Renal cortex interstitium (tissue), 3 donors: ENCODE data around the gene DAD1. TPM values are rescaled to one million over a fixed set of nuclear protein-coding genes. Genes with fewer than 3 reads are reported as not detected.

Experiments used
- polyA plus RNA-seq, 3 donors: library from polyadenylated mRNA; unstranded; fragments of 120-200 nt; gene quantifications; one replicate each; pipeline ENCODE4 v1.2.1, GENCODE V29; 2013; ENCODE audit not compliant: insufficient read length in 3 of 3

The DAD1 gene
- polyA plus RNA-seq, 3 donors = 238 to 282 (median 257) TPM

Other genes with a start within 250 kb of the DAD1 start
- gene ABHD4, start 9.1 kb upstream of the DAD1 start, polyA plus RNA-seq = 10 to 100 TPM; 43.3 to 62.2 (median 50.3) TPM
- gene OR6J1, start 55.1 kb upstream of the DAD1 start, polyA plus RNA-seq = under 1 TPM; 0.16 to 0.33 (median 0.22) TPM
- 100 to 1,000 TPM; 134 to 142 (median 136) TPM for gene OXA1L, start 177.5 kb upstream of the DAD1 start, polyA plus RNA-seq
- 100 to 1,000 TPM; 106 to 125 (median 119) TPM for gene SLC7A7, start 226.2 kb upstream of the DAD1 start, polyA plus RNA-seq
- gene MRPL52, start 240.7 kb upstream of the DAD1 start, polyA plus RNA-seq = 100 to 1,000 TPM in 1 of 3 donors, 10 to 100 TPM in 2; 76.1 to 108 (median 97.7) TPM
- gene MMP14, start 247.4 kb upstream of the DAD1 start, polyA plus RNA-seq = 100 to 1,000 TPM; 130 to 170 (median 135) TPM